WTC11 (cell line): ENCODE results near the gene FOXO3. TPM values are rescaled to one million over a fixed set of nuclear protein-coding genes. Genes with fewer than 3 reads are reported as not detected.

Source experiments
- ATAC-seq: fragments of 200-7000 bp; cut with Tn5 transposase; 2 replicates; pipeline ENCODE4 v1.10.0; 2021; ENCODE audit warnings: mild to moderate bottlenecking, moderate library complexity
- CTCF ChIA-PET: fragments of 300-600 bp; sonication (Branson Sonifier 250); formaldehyde crosslinking; loops from one replicate; lab custom pipeline; 2021; ENCODE audit warnings: antibody characterized with exemption; lab: Charles Lee
- POLR2A ChIA-PET: fragments of 350-600 bp; sonication (Branson Sonifier 250); formaldehyde crosslinking; loops from one replicate; lab custom pipeline; 2021; ENCODE audit warnings: antibody characterized with exemption; lab: Charles Lee
- DNase-seq: peaks from one replicate; pipeline ENCODE4 v3.0.0; 2021; ENCODE audit warnings: low spot score
- H3K27ac Mint-ChIP-seq: 2 replicates; pipeline ENCODE4 v1.8.0; 2021; ENCODE audit warnings: mixed read lengths
- H3K27me3 Mint-ChIP-seq: 2 replicates; pipeline ENCODE4 v1.8.0; 2021; ENCODE audit warnings: low read depth, mild to moderate bottlenecking, moderate library complexity, mixed read lengths
- H3K36me3 Mint-ChIP-seq: 2 replicates; pipeline ENCODE4 v1.8.0; 2021; ENCODE audit warnings: mixed read lengths
- H3K4me1 Mint-ChIP-seq: 2 replicates; pipeline ENCODE4 v1.8.0; 2022; ENCODE audit warnings: mixed read lengths
- H3K4me3 Mint-ChIP-seq: 2 replicates; pipeline ENCODE4 v1.8.0; 2021; ENCODE audit warnings: mild to moderate bottlenecking, moderate library complexity, mixed read lengths
- H3K9me3 Mint-ChIP-seq: 2 replicates; pipeline ENCODE4 v1.8.0; 2021; ENCODE audit warnings: mixed read lengths
- AR ChIP-seq: fragments of 250-450 bp; sonication (Bioruptor Pico); IDR thresholded peaks from 2 replicates; pipeline ENCODE4 v1.9.0; 2021; ENCODE audit warnings: mild to moderate bottlenecking
- ATF6 ChIP-seq: sonication (generic); formaldehyde crosslinking; IDR thresholded peaks from 2 replicates; pipeline ENCODE4 v1.8.1; 2023; ENCODE audit warnings: mild to moderate bottlenecking, missing genetic modification reagents
- CREM ChIP-seq: sonication (generic); formaldehyde crosslinking; IDR thresholded peaks from 2 replicates; pipeline ENCODE4 v1.8.1; 2022; ENCODE audit warnings: mild to moderate bottlenecking, missing genetic modification reagents, moderate library complexity
- E2F4 ChIP-seq: sonication (generic); formaldehyde crosslinking; IDR thresholded peaks from 2 replicates; pipeline ENCODE4 v1.8.1; 2022; ENCODE audit warnings: low read depth, mild to moderate bottlenecking, moderate library complexity, missing genetic modification reagents, borderline replicate concordance
- FOXP4 ChIP-seq: sonication (generic); formaldehyde crosslinking; IDR thresholded peaks from 2 replicates; pipeline ENCODE4 v1.8.0; 2022; ENCODE audit warnings: mild to moderate bottlenecking, missing genetic modification reagents
- GTF2I ChIP-seq: fragments of 250-450 bp; sonication (Bioruptor Pico); conservative IDR thresholded peaks from 2 replicates; pipeline ENCODE4 v1.4.0; 2021; ENCODE audit warnings: mild to moderate bottlenecking
- IRF2 ChIP-seq: sonication (generic); formaldehyde crosslinking; IDR thresholded peaks from 2 replicates; pipeline ENCODE4 v1.8.0; 2022; ENCODE audit warnings: low read depth, missing genetic modification reagents, borderline replicate concordance
- KAT7 ChIP-seq: sonication (generic); formaldehyde crosslinking; IDR thresholded peaks from 2 replicates; pipeline ENCODE4 v1.8.1; 2023; ENCODE audit warnings: missing genetic modification reagents, mild to moderate bottlenecking, borderline replicate concordance
- NFATC4 ChIP-seq: fragments of 250-450 bp; sonication (Bioruptor Pico); IDR thresholded peaks from 2 replicates; pipeline ENCODE4 v1.9.0; 2021; ENCODE audit warnings: mild to moderate bottlenecking
- NFYB ChIP-seq: sonication (generic); formaldehyde crosslinking; conservative IDR thresholded peaks from 2 replicates; pipeline ENCODE4 v1.8.0; 2022; ENCODE audit warnings: low read depth, missing genetic modification reagents
- NR3C1 ChIP-seq: sonication (generic); formaldehyde crosslinking; conservative IDR thresholded peaks from 2 replicates; pipeline ENCODE4 v1.8.1; 2023; ENCODE audit warnings: low read depth, mild to moderate bottlenecking, missing genetic modification reagents
- RELA ChIP-seq: sonication (generic); formaldehyde crosslinking; IDR thresholded peaks from 2 replicates; pipeline ENCODE4 v1.8.1; 2022; ENCODE audit warnings: missing genetic modification reagents, mild to moderate bottlenecking, borderline replicate concordance
- SOX15 ChIP-seq: fragments of 250-450 bp; sonication (Bioruptor Pico); IDR thresholded peaks from 2 replicates; pipeline ENCODE4 v1.9.0; 2021; ENCODE audit warnings: mild to moderate bottlenecking
- TEAD1 ChIP-seq: sonication (generic); formaldehyde crosslinking; IDR thresholded peaks from 2 replicates; pipeline ENCODE4 v1.8.0; 2022; ENCODE audit warnings: mild to moderate bottlenecking, missing genetic modification reagents
- ZBTB21 ChIP-seq: sonication (generic); formaldehyde crosslinking; IDR thresholded peaks from 2 replicates; pipeline ENCODE4 v1.8.1; 2023; ENCODE audit warnings: mild to moderate bottlenecking, missing genetic modification reagents, borderline replicate concordance
- ZNF219 ChIP-seq: sonication (generic); formaldehyde crosslinking; IDR thresholded peaks from 2 replicates; pipeline ENCODE4 v1.8.0; 2023; ENCODE audit warnings: missing genetic modification reagents, mild to moderate bottlenecking, borderline replicate concordance
- ZNF423 ChIP-seq: fragments of 250-450 bp; sonication (Bioruptor Pico); IDR thresholded peaks from 2 replicates; pipeline ENCODE4 v2.1.2; 2022; ENCODE audit warnings: mild to moderate bottlenecking, moderate library complexity
- ZNF425 ChIP-seq: fragments of 250-450 bp; sonication (Bioruptor Pico); conservative IDR thresholded peaks from 2 replicates; pipeline ENCODE4 v1.9.0; 2021; ENCODE audit warnings: mild to moderate bottlenecking
- total RNA-seq: library from RNA; stranded (reverse); gene quantifications from 3 replicates; pipeline ENCODE4 v1.2.3, GENCODE V29; 2021

The FOXO3 gene
- total RNA-seq, 1 experiment from 2014 or later: 15.6 TPM

- TF ChIP-seq ZNF425 (CRISPR knock-in tag) (no peak), NFATC4 (CRISPR knock-in tag) (no peak), KAT7 (no peak), NFYB (CRISPR knock-in tag) (no peak), TEAD1 (CRISPR knock-in tag) (no peak), IRF2 (CRISPR knock-in tag) (no peak), ATF6 (CRISPR knock-in tag) (no peak), CREM (CRISPR knock-in tag) (no peak)
- Mint-ChIP-seq H3K27me3 (no peaks in the 10 kb centered on the region), H3K9me3 (no peaks in the 10 kb centered on the region), H3K4me3 (no peak overlapping the region), H3K27ac (0 out of 2 replicates have a peak overlapping the region, but pooled peaks have one; percentile 1), H3K36me3 (no peaks in the 10 kb centered on the region), H3K4me1 (peaks cover 25% of the 10 kb centered on the region)
- CTCF ChIA-PET: interaction anchor here (1.1 kb wide), 1 partner anchor 11 kb away, joined by 3 read pairs; no protein-coding TSS in a partner anchor
- DNase-seq (no peak), ATAC-seq (no peak)
- POLR2A ChIA-PET: no interaction called here
Observed at GRCh38 chr6:108598305-108598863, 37.7 kb downstream of the FOXO3 start.

GRCh38 chr6:108604156-108604555, 43.4 kb downstream of the FOXO3 start:
- no peaks in the 10 kb centered on the region for H3K36me3 Mint-ChIP-seq
- no peak for DNase-seq
- no peak for ATAC-seq
- ChIA-PET POLR2A (no interaction called here), CTCF (interaction anchor here (1.1 kb wide), 1 partner anchor 15 kb away, joined by 3 read pairs; no protein-coding TSS in a partner anchor)
- H3K27me3 Mint-ChIP-seq: no peaks in the 10 kb centered on the region
- TF ChIP-seq E2F4 (no peak), RELA (CRISPR knock-in tag) (no peak)
- H3K27ac Mint-ChIP-seq: no peak overlapping the region
- no peaks in the 10 kb centered on the region for H3K9me3 Mint-ChIP-seq
- no peak overlapping the region for H3K4me3 Mint-ChIP-seq
- peaks cover 25% of the 10 kb centered on the region for H3K4me1 Mint-ChIP-seq

- ATAC-seq: no peak
- H3K9me3 Mint-ChIP-seq: no peaks in the 10 kb centered on the region
- DNase-seq: no peak
- H3K4me1 Mint-ChIP-seq: peaks cover 43% of the 10 kb centered on the region
- no peaks in the 10 kb centered on the region for H3K36me3 Mint-ChIP-seq
- no peak overlapping the region for H3K4me3 Mint-ChIP-seq
- H3K27me3 Mint-ChIP-seq: no peaks in the 10 kb centered on the region
- CTCF ChIA-PET: no interaction called here
- H3K27ac Mint-ChIP-seq: no peak overlapping the region
- no peak for TF ChIP-seq GTF2I
- TF ChIP-seq KAT7: no peak
- no peak for TF ChIP-seq ZNF219
- POLR2A ChIA-PET: no interaction called here
Observed at GRCh38 chr6:108606250-108606690, 45.6 kb downstream of the FOXO3 start.

- H3K9me3 Mint-ChIP-seq: peaks cover 15% of the 10 kb centered on the region
- CTCF ChIA-PET: no interaction called here
- H3K27ac Mint-ChIP-seq: peak overlapping the region; percentile 6
- H3K27me3 Mint-ChIP-seq: no peaks in the 10 kb centered on the region
- peaks cover 10% of the 10 kb centered on the region for H3K36me3 Mint-ChIP-seq
- no peak for DNase-seq
- no peak overlapping the region for H3K4me3 Mint-ChIP-seq
- ATAC-seq: no peak; the same call in 1 of the 2 replicates
- POLR2A ChIA-PET: no interaction called here
- peaks cover 44% of the 10 kb centered on the region for H3K4me1 Mint-ChIP-seq
- TF ChIP-seq ZBTB21 (CRISPR knock-in tag) (no peak), IRF2 (CRISPR knock-in tag) (no peak), SOX15 (CRISPR knock-in tag) (no peak), ZNF423 (CRISPR knock-in tag) (no peak), NR3C1 (CRISPR knock-in tag) (no peak), AR (no peak), FOXP4 (CRISPR knock-in tag) (no peak)
Observed at GRCh38 chr6:108608453-108609275, 47.9 kb downstream of the FOXO3 start.
